Measurements from ENCODE around the gene ZNF418.

ZNF418 gene

DNA sequence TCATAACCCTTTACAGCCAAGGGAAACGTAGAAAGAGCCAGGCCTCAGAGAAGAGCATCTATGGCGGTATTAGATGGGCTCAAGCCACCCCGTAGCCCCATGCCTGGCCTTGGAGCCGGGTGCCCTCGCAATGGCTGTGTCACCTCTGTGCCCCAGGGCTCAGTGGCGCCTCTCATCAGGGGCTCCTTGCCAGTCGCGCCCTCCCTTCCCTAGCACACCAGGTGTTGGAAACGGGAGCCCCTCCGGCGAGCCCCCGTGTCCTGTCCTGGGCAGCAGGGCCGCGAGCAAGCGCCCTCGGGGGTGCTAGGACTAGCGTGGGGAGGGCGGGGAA, 11.9 kb upstream of the ZNF418 start:
- H3K9ac ChIP-seq, result peak overlapping the region; percentile 76
- TF ChIP-seq, protein P1, sequence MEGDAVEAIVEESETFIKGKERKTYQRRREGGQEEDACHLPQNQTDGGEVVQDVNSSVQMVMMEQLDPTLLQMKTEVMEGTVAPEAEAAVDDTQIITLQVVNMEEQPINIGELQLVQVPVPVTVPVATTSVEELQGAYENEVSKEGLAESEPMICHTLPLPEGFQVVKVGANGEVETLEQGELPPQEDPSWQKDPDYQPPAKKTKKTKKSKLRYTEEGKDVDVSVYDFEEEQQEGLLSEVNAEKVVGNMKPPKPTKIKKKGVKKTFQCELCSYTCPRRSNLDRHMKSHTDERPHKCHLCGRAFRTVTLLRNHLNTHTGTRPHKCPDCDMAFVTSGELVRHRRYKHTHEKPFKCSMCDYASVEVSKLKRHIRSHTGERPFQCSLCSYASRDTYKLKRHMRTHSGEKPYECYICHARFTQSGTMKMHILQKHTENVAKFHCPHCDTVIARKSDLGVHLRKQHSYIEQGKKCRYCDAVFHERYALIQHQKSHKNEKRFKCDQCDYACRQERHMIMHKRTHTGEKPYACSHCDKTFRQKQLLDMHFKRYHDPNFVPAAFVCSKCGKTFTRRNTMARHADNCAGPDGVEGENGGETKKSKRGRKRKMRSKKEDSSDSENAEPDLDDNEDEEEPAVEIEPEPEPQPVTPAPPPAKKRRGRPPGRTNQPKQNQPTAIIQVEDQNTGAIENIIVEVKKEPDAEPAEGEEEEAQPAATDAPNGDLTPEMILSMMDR (IDR thresholded peaks at IDR 0.05), result no peak
- H3K4me1 ChIP-seq, result peaks cover 6% of the 10 kb centered on the region
- H3K36me3 ChIP-seq (ENCODE audit: control insufficient read depth, insufficient read depth, low read length), result no peaks in the 10 kb centered on the region
- H3K4me3 ChIP-seq (ENCODE audit: low read depth, low read length), result peak overlapping the region; percentile 87
- no peaks in the 10 kb centered on the region for H3K9me3 ChIP-seq (ENCODE audit: control insufficient read depth, low read length)
- H3K4me2 ChIP-seq (ENCODE audit: low read length), result peak overlapping the region; percentile 68
- H3K27me3 ChIP-seq (ENCODE audit: control insufficient read depth, insufficient read depth, low read length), result no peaks in the 10 kb centered on the region
- peak overlapping the region; percentile 87 for H2AFZ ChIP-seq
- no peaks in the 10 kb centered on the region for H3K79me2 ChIP-seq
- H3K27ac ChIP-seq, result peak overlapping the region; percentile 73

DNA sequence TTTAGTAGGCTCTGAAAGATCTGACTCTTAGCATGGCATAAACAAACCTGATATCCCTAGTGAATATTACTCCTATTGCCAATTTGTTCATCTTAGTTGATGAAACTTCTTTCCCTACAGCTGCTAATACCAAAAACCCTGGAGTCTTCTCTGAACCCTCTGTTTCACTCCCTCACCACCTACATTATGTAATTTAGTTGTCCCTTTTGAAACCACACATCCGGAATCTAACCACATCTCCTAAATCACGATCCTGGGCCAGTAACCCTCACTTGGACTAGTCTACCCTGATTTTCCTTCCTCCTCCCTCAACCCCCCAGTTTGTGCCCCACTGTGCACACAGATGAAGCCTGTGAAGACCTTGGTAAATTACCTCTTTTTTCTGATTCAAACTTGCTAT, 11.1 kb upstream of the ZNF418 start:
- H2AFZ ChIP-seq, result no peak overlapping the region
- TF ChIP-seq, protein P1 (IDR thresholded peaks at IDR 0.05), result no peak
- no peaks in the 10 kb centered on the region for H3K36me3 ChIP-seq (ENCODE audit: control insufficient read depth, insufficient read depth, low read length)
- H3K9me3 ChIP-seq (ENCODE audit: control insufficient read depth, low read length), result no peaks in the 10 kb centered on the region
- peak overlapping the region; percentile 68 for H3K4me2 ChIP-seq (ENCODE audit: low read length)
- peak overlapping the region; percentile 87 for H3K4me3 ChIP-seq (ENCODE audit: low read depth, low read length)
- H3K27me3 ChIP-seq (ENCODE audit: control insufficient read depth, insufficient read depth, low read length), result no peaks in the 10 kb centered on the region
- H3K27ac ChIP-seq, result no peak overlapping the region
- H3K9ac ChIP-seq, result no peak overlapping the region
- peaks cover 6% of the 10 kb centered on the region for H3K4me1 ChIP-seq
- H3K79me2 ChIP-seq, result no peaks in the 10 kb centered on the region

DNA sequence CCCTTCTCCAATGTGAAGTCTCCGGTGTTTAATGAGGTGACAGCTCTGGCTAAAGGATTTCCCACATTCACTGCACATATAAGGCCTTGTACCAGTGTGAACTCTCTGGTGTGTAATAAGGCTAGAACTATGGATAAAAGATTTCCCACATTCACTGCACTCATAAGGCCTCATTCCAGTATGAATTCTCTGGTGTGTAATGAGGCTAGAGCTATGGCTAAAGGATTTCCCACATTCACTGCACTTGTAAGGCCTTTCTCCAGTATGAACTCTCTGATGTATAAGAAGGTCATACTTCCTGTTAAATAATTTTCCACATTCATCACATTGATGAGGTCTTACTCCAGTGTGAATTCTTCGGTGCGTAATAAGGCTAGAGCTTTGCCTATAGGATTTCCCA, 6.4 kb upstream of the ZNF418 start:
- Histone ChIP-seq H3K27me3 (ENCODE audit: control insufficient read depth, insufficient read depth, low read length) (no peaks in the 10 kb centered on the region), H3K27ac (no peak overlapping the region), H3K36me3 (ENCODE audit: control insufficient read depth, insufficient read depth, low read length) (no peaks in the 10 kb centered on the region), H3K4me1 (peaks cover 4% of the 10 kb centered on the region), H3K4me2 (ENCODE audit: low read length) (no peak overlapping the region), H3K9ac (no peak overlapping the region), H3K4me3 (ENCODE audit: low read depth, low read length) (no peak overlapping the region), H3K79me2 (no peaks in the 10 kb centered on the region), H3K9me3 (ENCODE audit: control insufficient read depth, low read length) (no peaks in the 10 kb centered on the region), H2AFZ (no peak overlapping the region)
- TF ChIP-seq, protein P1 (IDR thresholded peaks at IDR 0.05), result no peak

DNA sequence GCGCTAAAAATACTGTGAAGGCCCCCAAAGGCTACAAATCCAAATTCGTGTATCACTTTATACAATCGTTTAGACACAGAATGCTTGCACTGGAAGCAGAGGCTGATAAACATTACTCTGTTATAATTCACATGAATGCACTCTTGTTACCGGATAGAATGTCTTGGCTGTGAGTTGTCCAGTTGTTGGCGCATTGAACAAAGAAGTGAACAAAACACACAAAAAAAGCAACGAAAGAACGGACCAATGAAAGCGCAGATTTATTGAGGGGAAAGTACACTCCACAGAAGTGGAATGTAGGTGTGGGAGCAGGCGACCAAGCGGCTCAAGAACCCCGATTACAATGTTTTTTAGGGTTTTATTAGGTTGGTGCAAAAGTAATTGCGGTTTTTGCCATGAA, 529 bp upstream of the ZNF418 start:
- H3K4me2 ChIP-seq (ENCODE audit: low read length), result no peak overlapping the region
- no peaks in the 10 kb centered on the region for H3K27me3 ChIP-seq (ENCODE audit: control insufficient read depth, insufficient read depth, low read length)
- H3K27ac ChIP-seq, result no peak overlapping the region
- H3K79me2 ChIP-seq, result peaks cover 2% of the 10 kb centered on the region
- H2AFZ ChIP-seq, result no peak overlapping the region
- peak overlapping the region; percentile 92 for H3K4me3 ChIP-seq (ENCODE audit: low read depth, low read length)
- no peaks in the 10 kb centered on the region for H3K4me1 ChIP-seq
- H3K9ac ChIP-seq, result no peak overlapping the region
- TF ChIP-seq, protein P1 (IDR thresholded peaks at IDR 0.05), result no peak
- no peaks in the 10 kb centered on the region for H3K9me3 ChIP-seq (ENCODE audit: control insufficient read depth, low read length)
- H3K36me3 ChIP-seq (ENCODE audit: control insufficient read depth, insufficient read depth, low read length), result no peaks in the 10 kb centered on the region

DNA sequence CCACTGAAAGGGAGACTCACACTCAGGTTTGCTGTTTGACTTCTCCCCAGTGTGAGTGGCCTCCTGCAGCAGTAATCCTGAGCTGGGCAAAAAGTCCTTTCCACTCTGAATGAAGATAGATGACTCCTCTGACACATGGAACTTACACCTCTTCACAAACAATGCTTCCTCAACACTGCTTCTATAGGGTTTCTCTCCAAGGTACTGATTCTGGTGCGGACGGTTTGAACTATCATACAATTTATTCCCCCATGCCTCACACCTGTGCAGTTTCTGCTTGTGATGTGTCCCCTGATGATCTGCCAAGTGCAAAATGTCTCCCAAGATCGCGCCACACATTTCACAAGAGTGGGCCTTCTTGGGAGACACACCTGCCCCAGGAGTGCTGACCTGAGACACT, 7.6 kb downstream of the ZNF418 start:
- Histone ChIP-seq H3K27me3 (ENCODE audit: control insufficient read depth, insufficient read depth, low read length) (no peaks in the 10 kb centered on the region), H3K4me3 (ENCODE audit: low read depth, low read length) (no peak overlapping the region), H3K79me2 (no peaks in the 10 kb centered on the region), H3K9ac (no peak overlapping the region), H3K4me2 (ENCODE audit: low read length) (no peak overlapping the region), H3K9me3 (ENCODE audit: control insufficient read depth, low read length) (no peaks in the 10 kb centered on the region), H3K27ac (no peak overlapping the region), H3K4me1 (no peaks in the 10 kb centered on the region), H2AFZ (no peak overlapping the region), H3K36me3 (ENCODE audit: control insufficient read depth, insufficient read depth, low read length) (no peaks in the 10 kb centered on the region)
- TF ChIP-seq, protein P1 (IDR thresholded peaks at IDR 0.05), result no peak
